ENCODE results near the gene LRRC63. TPM values are rescaled to one million over a fixed set of nuclear protein-coding genes. Genes with fewer than 3 reads are reported as not detected.
"Not testable (repeated sequence)": the region's sequence is repeated elsewhere in the genome, so short reads cannot be mapped to it uniquely, and the experiment has no call there.

LRRC63 gene
- total RNA-seq, 1 donor from 2014 or later, result 0.37 TPM

DNA sequence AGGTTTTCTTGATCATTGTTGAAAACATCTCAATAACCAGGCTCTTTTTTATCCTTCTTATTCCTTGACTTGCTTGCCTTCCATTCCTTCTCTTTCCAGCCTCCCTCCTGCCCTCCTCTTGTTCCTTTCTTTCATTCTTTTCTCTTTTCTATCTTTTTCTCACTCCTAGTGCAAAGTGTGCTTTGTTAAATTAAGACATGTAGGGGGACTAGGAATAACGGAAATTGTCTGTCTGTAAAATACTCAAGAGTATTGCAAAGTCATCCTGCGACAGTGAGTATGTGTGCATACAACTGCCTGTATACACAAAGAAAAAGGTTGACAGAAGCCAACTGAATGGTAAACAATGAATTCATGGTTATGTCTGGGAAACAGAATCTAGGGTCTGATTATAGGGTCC, 70.1 kb downstream of the LRRC63 start:
- no peak for TF ChIP-seq CTCF (conservative IDR thresholded peaks at IDR 0.05)
- Mint-ChIP-seq H3K36me3 (ENCODE audit: low read depth) (no peaks in the 10 kb centered on the region), H3K27ac (ENCODE audit: unreplicated experiment) (peak overlapping the region; percentile 15)

GRCh38 chr13:46283912-46284824, 72.4 kb downstream of the LRRC63 start:
- not testable (repeated sequence) for H3K27ac Mint-ChIP-seq (ENCODE audit: unreplicated experiment); H3K27me3 Mint-ChIP-seq (ENCODE audit: low read depth); H3K9me3 Mint-ChIP-seq; H3K36me3 Mint-ChIP-seq (ENCODE audit: low read depth); H3K4me3 Mint-ChIP-seq; H3K4me1 Mint-ChIP-seq; DNase-seq (ENCODE audit: low read depth, low spot score)

More for the DNA sequence above, 70.1 kb downstream of the LRRC63 start:
- Mint-ChIP-seq H3K4me1 (peaks cover 5% of the 10 kb centered on the region), H3K9me3 (no peaks in the 10 kb centered on the region), H3K4me3 (no peak overlapping the region), H3K27me3 (ENCODE audit: low read depth) (no peaks in the 10 kb centered on the region)
- no peak for DNase-seq (ENCODE audit: low read depth, low spot score)

DNA sequence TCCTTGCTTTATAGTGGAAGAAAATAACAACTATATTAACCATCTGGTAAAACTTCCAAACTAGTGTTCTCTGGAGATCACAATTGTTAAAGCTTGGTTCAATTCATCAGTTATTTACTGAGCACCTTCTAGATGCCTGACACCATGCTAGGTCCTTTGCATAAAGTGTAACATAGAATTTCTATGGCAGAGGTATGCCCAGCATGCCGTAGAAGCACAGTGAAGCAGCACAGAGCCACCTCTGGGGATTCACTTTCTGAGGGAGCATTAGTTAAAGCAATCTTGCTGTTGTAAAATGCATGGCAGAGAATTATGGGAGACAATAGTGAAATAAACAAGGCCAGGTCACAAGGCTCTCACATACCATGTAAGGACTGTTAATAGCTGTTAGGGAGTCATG, 75.2 kb downstream of the LRRC63 start:
- Mint-ChIP-seq H3K4me3 (no peak overlapping the region), H3K27me3 (ENCODE audit: low read depth) (no peaks in the 10 kb centered on the region), H3K36me3 (ENCODE audit: low read depth) (no peaks in the 10 kb centered on the region), H3K9me3 (no peaks in the 10 kb centered on the region), H3K4me1 (peaks cover under 1% of the 10 kb centered on the region), H3K27ac (ENCODE audit: unreplicated experiment) (no peak overlapping the region)
- no peak for TF ChIP-seq CTCF (conservative IDR thresholded peaks at IDR 0.05)
- DNase-seq (ENCODE audit: low read depth, low spot score), result no peak

GRCh38 chr13:46288570-46289259, 77.0 kb downstream of the LRRC63 start:
- Mint-ChIP-seq H3K36me3 (ENCODE audit: low read depth) (no peaks in the 10 kb centered on the region), H3K4me1 (no peaks in the 10 kb centered on the region), H3K27ac (ENCODE audit: unreplicated experiment) (no peak overlapping the region), H3K27me3 (ENCODE audit: low read depth) (no peaks in the 10 kb centered on the region), H3K4me3 (no peak overlapping the region), H3K9me3 (no peaks in the 10 kb centered on the region)
- TF ChIP-seq CTCF (conservative IDR thresholded peaks at IDR 0.05), result peak; percentile 83
- no peak for DNase-seq (ENCODE audit: low read depth, low spot score)

DNA sequence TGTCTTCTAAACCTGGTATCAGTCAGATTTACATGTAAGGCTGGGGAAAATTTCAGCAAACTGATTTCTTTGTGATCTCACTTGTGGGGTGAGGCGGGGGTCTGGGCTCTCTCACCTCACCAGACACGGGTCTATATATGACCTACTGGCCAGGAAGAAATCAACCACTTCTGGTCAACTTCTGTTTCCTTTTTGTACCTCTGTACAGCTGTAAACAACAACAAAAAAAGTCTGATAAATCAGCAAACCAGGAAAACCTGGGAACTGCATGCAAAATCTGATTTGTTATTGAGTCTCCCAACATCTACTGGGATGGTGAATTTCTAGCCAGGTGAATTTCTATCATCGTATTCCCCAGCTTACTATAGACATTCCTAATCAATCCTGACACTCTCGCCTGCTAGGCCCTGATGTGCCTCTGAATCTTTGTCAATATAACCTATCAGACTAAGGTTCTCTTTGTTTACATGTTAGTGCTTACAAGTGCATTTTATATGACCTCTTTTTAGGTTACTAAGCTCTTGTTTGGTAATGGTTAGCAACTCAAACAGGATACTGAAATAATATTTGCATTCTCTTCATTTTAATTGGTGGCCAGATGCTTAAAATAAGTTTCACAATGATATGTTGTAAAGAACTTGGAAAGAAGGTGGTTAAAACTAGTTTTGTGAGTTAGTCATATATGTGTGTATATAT, 77.7 kb downstream of the LRRC63 start:
- TF ChIP-seq CTCF (conservative IDR thresholded peaks at IDR 0.05), result no peak

More for the DNA sequence above, 77.7 kb downstream of the LRRC63 start:
- Mint-ChIP-seq H3K27ac (ENCODE audit: unreplicated experiment) (no peak overlapping the region), H3K4me3 (no peak overlapping the region), H3K27me3 (ENCODE audit: low read depth) (no peaks in the 10 kb centered on the region), H3K4me1 (no peaks in the 10 kb centered on the region), H3K36me3 (ENCODE audit: low read depth) (no peaks in the 10 kb centered on the region), H3K9me3 (no peaks in the 10 kb centered on the region)
- DNase-seq (ENCODE audit: low read depth, low spot score), result no peak

Data from neural crest cell (in vitro differentiated cells).